H9 (cell line): ENCODE results near the gene ROR1. TPM values are rescaled to one million over a fixed set of nuclear protein-coding genes. Genes with fewer than 3 reads are reported as not detected.

Experiments
- DNase-seq: peaks from one replicate; pipeline ENCODE4 v3.0.0-alpha.2; 2017
- H2AFZ ChIP-seq: one replicate; pipeline ENCODE4 v1.6.1; 2013; ENCODE audit warnings: mild to moderate bottlenecking, low read length, control low read depth, moderate library complexity
- H2AK5ac ChIP-seq: 2 replicates; pipeline ENCODE4 v1.6.1; 2013; ENCODE audit warnings: low read length, control low read depth, mixed read lengths; ENCODE audit not compliant: insufficient read length
- H2BK120ac ChIP-seq: one replicate; pipeline ENCODE4 v1.6.1; 2013; ENCODE audit warnings: low read depth, mild to moderate bottlenecking, low read length, control low read depth, inconsistent platforms; ENCODE audit not compliant: poor library complexity, severe bottlenecking
- H2BK12ac ChIP-seq: 2 replicates; pipeline ENCODE4 v1.6.1; 2013; ENCODE audit warnings: low read length, control low read depth, mixed read lengths, low read depth; ENCODE audit not compliant: insufficient read length
- H2BK15ac ChIP-seq: 2 replicates; pipeline ENCODE4 v1.6.1; 2013; ENCODE audit warnings: low read depth, low read length, control low read depth
- H2BK20ac ChIP-seq: one replicate; pipeline ENCODE4 v1.6.1; 2013; ENCODE audit warnings: low read depth, mild to moderate bottlenecking, low read length, control low read depth, inconsistent platforms; ENCODE audit not compliant: poor library complexity, severe bottlenecking
- H2BK5ac ChIP-seq: 2 replicates; pipeline ENCODE4 v1.6.1; 2013; ENCODE audit warnings: low read length, control low read depth, mixed read lengths; ENCODE audit not compliant: insufficient read length
- H3K14ac ChIP-seq: 2 replicates; pipeline ENCODE4 v1.6.1; 2013; ENCODE audit warnings: low read length, control low read depth; ENCODE audit not compliant: insufficient read depth
- H3K18ac ChIP-seq: 2 replicates; pipeline ENCODE4 v1.6.1; 2013; ENCODE audit warnings: low read depth, mild to moderate bottlenecking, mixed read lengths, low read length, control low read depth; ENCODE audit not compliant: insufficient read length
- H3K23ac ChIP-seq: 2 replicates; pipeline ENCODE4 v1.6.1; 2013; ENCODE audit warnings: low read length, control low read depth, mixed read lengths, low read depth; ENCODE audit not compliant: insufficient read length
- H3K23me2 ChIP-seq: 2 replicates; pipeline ENCODE4 v1.6.1; 2013; ENCODE audit warnings: low read depth, mild to moderate bottlenecking, mixed read lengths, low read length, control low read depth; ENCODE audit not compliant: insufficient read length, poor library complexity, severe bottlenecking
- H3K27ac ChIP-seq: 2 replicates; pipeline ENCODE4 v1.5.1; 2013; ENCODE audit warnings: low read length, control low read depth, mixed read lengths, low read depth; ENCODE audit not compliant: insufficient read length
- H3K27me3 ChIP-seq: 2 replicates; pipeline ENCODE4 v1.6.1; 2013; ENCODE audit warnings: low read length, control low read depth, inconsistent platforms; ENCODE audit not compliant: insufficient read depth
- H3K4ac ChIP-seq: 2 replicates; pipeline ENCODE4 v1.6.1; 2013; ENCODE audit warnings: low read depth, mild to moderate bottlenecking, control low read depth, inconsistent platforms, low read length, moderate library complexity
- H3K4me1 ChIP-seq: 2 replicates; pipeline ENCODE4 v1.6.1; 2013; ENCODE audit warnings: low read length, control low read depth, inconsistent platforms; ENCODE audit not compliant: insufficient read depth
- H3K4me2 ChIP-seq: 2 replicates; pipeline ENCODE4 v1.6.1; 2013; ENCODE audit warnings: low read length, control low read depth, mixed read lengths; ENCODE audit not compliant: insufficient read length, insufficient read depth
- H3K56ac ChIP-seq: 2 replicates; pipeline ENCODE4 v1.6.1; 2013; ENCODE audit warnings: low read depth, mild to moderate bottlenecking, mixed read lengths, low read length, control low read depth; ENCODE audit not compliant: insufficient read length
- H3K79me1 ChIP-seq: 2 replicates; pipeline ENCODE4 v1.6.1; 2013; ENCODE audit warnings: low read depth, mild to moderate bottlenecking, moderate library complexity, low read length, control low read depth, inconsistent platforms; ENCODE audit not compliant: insufficient read depth, poor library complexity, severe bottlenecking
- H3K79me2 ChIP-seq: 2 replicates; pipeline ENCODE4 v1.6.1; 2013; ENCODE audit warnings: low read length, control low read depth, inconsistent platforms; ENCODE audit not compliant: insufficient read depth
- H3K9ac ChIP-seq: 2 replicates; pipeline ENCODE4 v1.6.1; 2013; ENCODE audit warnings: low read length, control low read depth, mixed read lengths; ENCODE audit not compliant: insufficient read length; ENCODE audit errors: extremely low read depth
- H3K9me3 ChIP-seq: one replicate; pipeline ENCODE4 v1.6.1; 2013; ENCODE audit warnings: low read depth, low read length, inconsistent platforms; ENCODE audit not compliant: control insufficient read depth
- H3T11ph ChIP-seq: one replicate; pipeline ENCODE4 v1.6.1; 2013; ENCODE audit warnings: mild to moderate bottlenecking, low read length, control low read depth, inconsistent platforms
- H4K20me1 ChIP-seq: one replicate; pipeline ENCODE4 v1.6.1; 2013; ENCODE audit not compliant: control insufficient read depth, insufficient read length, insufficient read depth
- H4K5ac ChIP-seq: 2 replicates; pipeline ENCODE4 v1.6.1; 2013; ENCODE audit warnings: low read depth, mild to moderate bottlenecking, mixed read lengths, low read length, control low read depth; ENCODE audit not compliant: insufficient read length
- H4K8ac ChIP-seq: replicated peaks from 2 replicates; pipeline ENCODE4 v1.6.1; 2013; ENCODE audit warnings: low read length, control low read depth, mixed read lengths, low read depth; ENCODE audit not compliant: insufficient read length
- H4K91ac ChIP-seq: 2 replicates; pipeline ENCODE4 v1.6.1; 2013; ENCODE audit warnings: low read depth, mild to moderate bottlenecking, moderate library complexity, mixed read lengths, low read length, control low read depth; ENCODE audit not compliant: insufficient read length
- H3K27ac Mint-ChIP-seq, 3 experiments: 2 replicates in 2 of 3; 3 replicates in 1 of 3; pipeline ENCODE4 v1.8.0; 2020 to 2021; ENCODE audit warnings: mixed read lengths in 3 of 3, mild to moderate bottlenecking in 1 of 3, moderate library complexity in 1 of 3
- H3K27me3 Mint-ChIP-seq: 2 replicates; pipeline ENCODE4 v1.8.0; 2021; ENCODE audit warnings: low read depth, mild to moderate bottlenecking, moderate library complexity, mixed read lengths
- H3K36me3 Mint-ChIP-seq, 3 experiments: 2 replicates in 2 of 3; 3 replicates in 1 of 3; pipeline ENCODE4 v1.8.0; 2020 to 2021; ENCODE audit warnings: low read depth in 3 of 3, mixed read lengths in 3 of 3; ENCODE audit not compliant: insufficient read depth in 1 of 3
- H3K4me1 Mint-ChIP-seq, 2 experiments: 2 replicates each; pipeline ENCODE4 v1.8.0; 2020; ENCODE audit warnings: mixed read lengths in 2 of 2
- H3K4me3 Mint-ChIP-seq, 2 experiments: 2 replicates in 1 of 2; 3 replicates in 1 of 2; pipeline ENCODE4 v1.8.0; 2020 to 2021; ENCODE audit warnings: mild to moderate bottlenecking in 2 of 2, mixed read lengths in 2 of 2, moderate library complexity in 1 of 2
- H3K9me3 Mint-ChIP-seq, 2 experiments: 2 replicates in 1 of 2; 3 replicates in 1 of 2; pipeline ENCODE4 v1.8.0; 2020; ENCODE audit warnings: mild to moderate bottlenecking in 2 of 2, mixed read lengths in 2 of 2, moderate library complexity in 1 of 2
- CTCF ChIP-seq: fragments of 200-600 bp; sonication (generic); conservative IDR thresholded peaks from 3 replicates; pipeline ENCODE4 v1.8.0; 2021; ENCODE audit warnings: antibody characterized with exemption, mild to moderate bottlenecking
- WGBS: extraction: QIAGEN DNeasy Blood & Tissue Kit; methylation state at CpG from one replicate; pipeline ENCODE4 v1.1.7; 2013; ENCODE audit warnings: missing lambda C conversion rate, low lambda C conversion rate, mixed read lengths; ENCODE audit not compliant: insufficient read length; ENCODE audit errors: extremely low coverage; 5-methylcytosine and 5-hydroxymethylcytosine counted together
- total RNA-seq: library from RNA; stranded (reverse); gene quantifications from 2 replicates; pipeline ENCODE4 v1.2.1, GENCODE V29; 2021

ROR1 gene
- total RNA-seq, 1 experiment from 2014 or later: 75.9 TPM

- H3K9me3 Mint-ChIP-seq: peaks cover 0 to 2% of the 10 kb centered on the region in 2 experiments; a peak in 2 of 5 replicates
- Histone ChIP-seq H3K23ac (no peak overlapping the region), H2BK12ac (no peak overlapping the region), H3K4ac (no peak overlapping the region), H3K18ac (no peak overlapping the region), H2AFZ (no peak overlapping the region), H2AK5ac (no peak overlapping the region), H4K5ac (no peak overlapping the region), H3K4me2 (no peak overlapping the region), H4K91ac (no peak overlapping the region), H3K23me2 (no peaks in the 10 kb centered on the region), H2BK5ac (no peak overlapping the region), H3K9me3 (no peaks in the 10 kb centered on the region), H3K27me3 (no peaks in the 10 kb centered on the region), H3K56ac (no peak overlapping the region), H3K79me2 (peaks cover 32% of the 10 kb centered on the region; the same call in 1 of the 2 replicates), H3K14ac (no peak overlapping the region), H4K8ac (no peak overlapping the region), H4K20me1 (no peaks in the 10 kb centered on the region), H3K9ac (no peak overlapping the region), H2BK15ac (no peak overlapping the region), H3K4me1 (peaks cover 13% of the 10 kb centered on the region; the same call in 1 of the 2 replicates), H3K79me1 (peaks cover 17% of the 10 kb centered on the region), H2BK20ac (no peak overlapping the region), H2BK120ac (no peak overlapping the region), H3T11ph (no peak overlapping the region), H3K27ac (no peak overlapping the region)
- DNase-seq: no peak
- H3K27me3 Mint-ChIP-seq: no peaks in the 10 kb centered on the region
- no CpG with 5 or more reads among the region's 10 CpGs for WGBS
- TF ChIP-seq CTCF: no peak
- H3K27ac Mint-ChIP-seq: no peak overlapping the region
- H3K4me1 Mint-ChIP-seq: peaks cover 51% of the 10 kb centered on the region in 2 experiments
- H3K4me3 Mint-ChIP-seq: no peak overlapping the region
- peaks cover 6 to 11% (median 7%) of the 10 kb centered on the region in 3 experiments for H3K36me3 Mint-ChIP-seq
Observed at GRCh38 chr1:63885899-63886298, 112.1 kb downstream of the ROR1 start.
